AG08395 (cell line): ENCODE results near the gene C13orf42.
A peak's percentile ranks its signal among the peaks of the same experiment; 100 is the strongest.
"Not testable (repeated sequence)": the region's sequence is repeated elsewhere in the genome, so short reads cannot be mapped to it uniquely, and the experiment has no call there.

Experiments
- DNase-seq: peaks from one replicate; pipeline ENCODE4 v3.0.0; 2012; ENCODE audit warnings: mixed read lengths, low spot score

Gene C13orf42

DNA sequence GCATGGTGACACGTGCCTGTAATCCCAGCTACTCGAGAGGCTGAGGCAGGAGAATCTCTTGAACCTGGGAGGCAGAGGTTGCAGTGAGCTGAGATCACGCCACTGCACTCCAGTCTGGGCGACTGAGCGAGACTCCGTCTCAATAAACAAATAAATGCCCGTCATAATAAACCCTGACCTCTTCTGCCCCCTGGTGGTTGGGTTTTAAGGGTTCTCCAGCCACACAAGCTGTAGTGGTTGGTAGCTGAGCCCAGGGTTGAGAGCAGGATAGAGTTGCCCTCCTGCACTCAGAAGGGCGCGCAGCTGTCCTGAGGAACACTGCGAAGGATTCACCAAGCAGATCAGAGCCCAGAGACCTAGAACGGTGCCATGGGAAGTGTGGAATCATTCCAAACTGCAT, 9.8 kb upstream of the C13orf42 start:
- DNase-seq: not testable (repeated sequence)

- DNase-seq: no peak
Measured at GRCh38 chr13:51118809-51119431, 7.8 kb upstream of the C13orf42 start.

DNA sequence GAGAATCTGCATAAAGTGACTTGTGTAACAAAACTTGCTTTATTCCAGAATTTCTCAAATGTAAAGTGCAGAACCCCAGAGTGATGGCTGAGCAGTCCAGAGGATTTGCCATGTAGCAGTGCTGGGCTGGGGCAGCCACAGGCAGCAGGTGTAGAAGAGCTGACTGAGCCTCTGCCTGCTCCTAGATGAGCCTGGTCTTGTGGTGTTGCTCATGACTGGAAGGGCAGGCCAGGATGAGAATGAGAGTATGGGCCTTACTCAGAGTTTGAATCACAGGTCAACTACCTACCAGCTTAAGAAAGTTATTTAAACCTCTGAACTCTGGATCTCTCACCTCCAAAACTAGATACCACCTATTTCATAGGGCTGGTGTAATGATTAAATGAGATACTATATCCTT, 2.9 kb upstream of the C13orf42 start:
- no peak for DNase-seq

DNA sequence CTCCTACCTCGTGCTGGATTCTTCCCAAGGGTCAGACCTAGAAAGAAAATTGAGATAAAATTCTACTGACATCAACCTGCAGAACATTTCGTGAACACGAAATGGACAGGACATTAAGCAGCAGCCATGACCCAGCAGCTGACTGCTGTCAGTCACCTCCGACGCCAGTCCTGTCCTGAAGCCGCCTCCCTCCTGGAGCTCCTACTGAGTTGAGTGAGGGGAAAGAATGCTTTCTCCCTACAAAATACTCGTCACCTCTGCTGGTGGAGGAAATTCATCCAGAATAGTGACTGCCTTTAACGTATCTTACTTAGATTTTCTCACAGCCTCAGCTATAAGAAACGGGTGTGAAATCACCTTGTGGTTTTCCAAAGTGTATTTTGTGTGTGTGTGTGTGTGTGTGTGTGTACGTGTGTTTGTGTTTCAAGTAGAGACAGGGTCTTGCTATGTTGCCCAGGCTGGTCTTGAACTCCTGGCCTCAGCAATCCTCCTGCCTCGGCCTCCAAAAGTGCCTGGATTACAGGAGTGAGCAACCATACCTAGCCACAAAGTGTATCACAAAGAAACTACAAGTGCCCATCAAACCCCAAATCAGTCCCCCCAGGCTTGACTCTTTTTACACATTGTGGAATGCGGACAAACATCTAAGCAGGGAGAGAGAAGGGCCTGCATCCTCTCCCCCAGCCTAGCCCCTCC, 2.3 kb upstream of the C13orf42 start:
- DNase-seq: no peak

- no peak for DNase-seq
Measured at GRCh38 chr13:51112771-51113170, 1.7 kb upstream of the C13orf42 start.

DNA sequence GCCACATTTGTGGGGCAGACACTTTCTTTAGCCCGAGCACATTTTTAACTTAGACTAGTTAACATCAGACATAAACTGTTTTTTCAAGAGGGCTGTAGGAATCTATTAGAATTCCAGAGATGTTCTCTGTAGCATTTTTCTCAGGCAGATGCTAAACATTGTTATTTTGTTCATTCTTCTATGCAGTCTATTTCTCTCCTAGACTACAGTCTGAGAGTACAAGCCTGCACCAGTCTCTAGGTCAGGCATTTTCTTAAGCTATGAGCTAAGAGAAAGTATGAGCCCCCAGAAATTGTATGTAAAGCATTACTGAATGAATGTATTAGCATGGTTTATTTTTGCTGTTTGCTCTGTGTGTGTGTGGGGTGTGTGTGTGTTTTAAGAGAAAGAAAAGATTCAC, 923 bp upstream of the C13orf42 start:
- DNase-seq: no peak

DNA sequence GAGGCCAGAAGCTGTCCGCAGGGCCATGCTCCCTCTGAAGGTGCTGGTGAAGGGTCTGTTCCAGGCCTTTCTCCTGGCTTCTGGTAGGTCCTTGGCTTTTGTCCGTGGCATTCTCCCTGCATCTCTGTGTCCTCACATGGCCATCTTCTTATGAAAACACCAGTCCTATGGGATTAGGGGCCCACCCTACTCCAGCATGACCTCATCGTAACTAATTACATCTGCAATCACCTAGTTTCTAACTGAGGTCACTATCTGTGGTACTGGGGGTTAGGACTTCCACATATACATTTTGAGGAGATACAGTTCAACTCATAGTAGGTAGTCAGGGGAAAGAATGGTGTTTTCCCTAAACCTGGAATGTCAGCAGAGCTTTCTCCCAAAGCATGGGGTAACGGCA, 3.1 kb downstream of the C13orf42 start:
- DNase-seq: no peak

- DNase-seq: no peak
Measured at GRCh38 chr13:51105046-51105445, 6.0 kb downstream of the C13orf42 start.

DNA sequence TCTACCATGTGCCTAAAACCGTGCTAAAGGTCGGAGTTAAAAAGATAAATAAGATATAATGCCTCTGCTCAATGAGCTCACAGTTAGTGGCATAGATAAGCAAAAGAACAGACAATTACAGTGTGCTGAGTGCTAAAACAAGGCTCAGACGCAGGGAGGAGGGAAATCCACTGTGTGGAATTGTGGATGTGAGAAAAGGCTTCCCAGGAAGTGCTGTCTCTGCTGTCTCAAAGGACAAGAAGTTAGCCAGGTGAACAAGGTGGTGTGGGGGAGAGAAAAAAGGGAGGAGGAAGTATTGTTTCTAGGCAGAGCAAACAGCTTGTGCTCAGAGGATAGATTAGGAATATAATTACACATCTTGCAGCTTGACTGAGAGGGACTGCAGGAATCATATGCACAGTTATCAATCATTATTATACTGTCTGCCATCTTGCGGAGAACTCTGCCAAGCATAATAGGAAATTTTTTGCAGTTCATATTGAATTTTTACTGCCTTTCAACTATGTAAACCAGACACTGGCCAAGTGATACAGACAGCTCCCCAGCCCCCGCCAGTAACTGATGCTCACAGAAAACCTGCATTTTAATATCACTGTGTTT, 9.3 kb downstream of the C13orf42 start:
- DNase-seq: no peak

GRCh38 chr13:51097353-51098043, 13.6 kb downstream of the C13orf42 start:
- DNase-seq: no peak

GRCh38 chr13:51096131-51096530, 14.9 kb downstream of the C13orf42 start:
- DNase-seq: no peak

- DNase-seq: no peak
Measured at GRCh38 chr13:51093574-51093973, 17.5 kb downstream of the C13orf42 start.

- no peak for DNase-seq
Measured at GRCh38 chr13:51091839-51092238, 19.2 kb downstream of the C13orf42 start.

GRCh38 chr13:51083706-51084105, 27.4 kb downstream of the C13orf42 start:
- no peak for DNase-seq

DNA sequence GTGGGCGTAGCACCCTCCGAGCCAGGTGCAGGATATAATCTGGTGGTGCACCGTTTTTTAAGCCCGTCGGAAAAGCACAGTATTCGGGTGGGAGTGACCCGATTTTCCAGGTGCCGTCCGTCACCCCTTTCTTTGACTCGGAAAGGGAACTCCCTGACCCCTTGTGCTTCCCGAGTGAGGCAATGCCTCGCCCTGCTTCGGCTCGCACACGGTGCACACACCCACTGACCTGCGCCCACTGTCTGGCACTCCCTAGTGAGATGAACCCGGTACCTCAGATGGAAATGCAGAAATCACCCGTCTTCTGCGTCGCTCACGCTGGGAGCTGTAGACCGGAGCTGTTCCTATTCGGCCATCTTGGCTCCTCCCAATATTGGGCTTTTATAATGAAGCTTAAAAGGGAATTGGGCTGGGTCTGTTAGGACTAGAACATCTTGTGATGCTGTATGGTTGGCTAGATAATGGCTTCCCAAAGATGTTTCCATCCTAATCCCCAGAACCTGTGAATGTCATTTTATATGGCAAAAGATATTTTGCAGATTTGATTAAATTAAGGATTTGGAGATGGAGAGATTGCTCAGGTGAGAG, 30.5 kb downstream of the C13orf42 start:
- not testable (repeated sequence) for DNase-seq

DNA sequence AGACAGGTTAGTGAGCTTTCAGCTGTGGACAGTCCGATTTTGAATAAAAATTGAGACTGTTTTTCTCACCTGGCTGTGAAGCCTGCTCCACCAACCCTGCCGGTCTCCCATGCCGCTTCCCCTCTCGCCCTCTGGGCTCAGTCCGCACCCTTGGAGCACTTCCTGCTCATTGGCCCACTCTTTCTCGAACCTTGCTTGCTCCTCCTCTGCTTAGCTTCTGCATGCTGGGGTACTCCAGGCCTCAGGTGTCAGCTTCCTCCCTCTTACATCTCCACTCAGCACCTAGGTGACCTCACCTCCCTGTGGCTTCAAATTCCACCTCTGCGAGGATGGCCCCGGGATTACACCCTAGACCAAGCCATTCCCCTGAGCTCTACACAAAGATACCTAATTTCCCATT, 39.6 kb downstream of the C13orf42 start:
- DNase-seq: no peak

DNA sequence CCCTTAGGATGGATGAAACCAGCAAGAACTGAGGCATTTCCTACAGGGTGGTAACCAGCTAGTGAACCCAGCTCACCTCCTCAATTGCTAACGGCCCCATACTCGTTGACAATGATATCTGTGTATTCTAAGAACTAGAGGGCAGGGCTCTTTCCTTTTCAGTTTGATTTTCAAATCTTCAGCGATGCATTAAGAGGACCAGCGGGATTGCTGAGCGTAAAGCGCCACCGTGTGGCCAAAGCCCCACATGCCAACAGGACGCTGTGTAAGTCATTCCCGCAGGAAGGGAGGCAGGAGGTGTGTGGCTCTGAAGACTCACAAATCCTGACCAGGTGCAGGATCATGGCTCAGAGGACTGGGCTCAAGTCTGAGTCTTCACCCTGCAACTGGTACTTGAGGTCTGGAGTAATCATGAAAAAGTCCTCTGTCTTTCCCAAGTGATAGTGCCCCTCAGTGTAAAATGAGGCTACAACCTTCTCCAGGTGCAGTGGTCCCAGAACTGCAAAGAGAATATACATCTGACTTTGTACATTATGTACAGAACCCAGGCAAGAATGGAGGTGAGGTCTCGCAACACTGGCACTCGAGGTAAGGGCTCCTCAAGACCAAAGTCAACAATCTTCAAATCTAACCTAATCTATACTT, 40.9 kb downstream of the C13orf42 start:
- DNase-seq: peak; percentile 72

DNA sequence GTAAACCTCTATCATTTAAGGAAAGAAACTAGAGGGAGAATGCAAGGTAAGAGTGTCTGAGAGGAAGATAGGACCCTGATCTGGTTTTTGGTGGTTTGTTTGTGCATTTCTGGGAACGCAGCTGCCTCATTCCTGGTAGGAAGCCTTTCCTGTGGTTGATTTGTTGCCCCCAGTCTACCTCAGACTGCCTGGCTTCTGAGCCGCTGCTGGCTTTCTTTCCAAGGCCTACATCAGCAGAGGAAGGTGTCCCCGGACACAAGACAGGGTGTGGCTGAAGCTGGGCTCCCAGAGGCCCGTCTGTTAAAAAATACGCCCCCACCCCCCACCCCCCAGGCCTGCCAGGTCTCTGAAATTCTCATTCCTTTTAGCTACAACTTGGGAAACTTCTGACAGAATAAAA, 42.6 kb downstream of the C13orf42 start:
- no peak for DNase-seq

- DNase-seq: no peak
Measured at GRCh38 chr13:51067706-51068105, 43.4 kb downstream of the C13orf42 start.

- DNase-seq: no peak
Measured at GRCh38 chr13:51067210-51067701, 43.8 kb downstream of the C13orf42 start.

GRCh38 chr13:51066091-51066831, 44.8 kb downstream of the C13orf42 start:
- DNase-seq: no peak
